ENCODE measurements around the gene DERL3. TPM values are rescaled to one million over a fixed set of nuclear protein-coding genes. Genes with fewer than 3 reads are reported as not detected.

DERL3 gene
- total and polyA plus RNA-seq, 2 experiments from 2014 or later = 13.6 to 19.5 TPM

- Histone ChIP-seq H3K9me2 (ENCODE audit: insufficient read depth) (no peaks in the 10 kb centered on the region), H3K79me2 (replicated peaks; ENCODE audit: insufficient read depth) (no peaks in the 10 kb centered on the region), H3K36me3 (ENCODE audit: insufficient read depth) (no peaks in the 10 kb centered on the region), H3K4me1 (ENCODE audit: insufficient read depth) (no peaks in the 10 kb centered on the region), H3K27me3 (ENCODE audit: insufficient read depth) (no peaks in the 10 kb centered on the region), H3K4me3 (no peak overlapping the region), H3K4me2 (no peak overlapping the region), H3K27ac (ENCODE audit: low read depth) (no peak overlapping the region), H3F3A (replicated peaks; ENCODE audit: low read depth) (no peaks in the 10 kb centered on the region), H4K20me1 (replicated peaks; ENCODE audit: insufficient read depth) (peaks cover 4% of the 10 kb centered on the region; the same call in 1 of the 2 replicates), H2AFZ (no peak overlapping the region)
- TF ChIP-seq REST (IDR thresholded peaks at IDR 0.05; ENCODE audit: unreplicated experiment) = no peak
- no peak for TF ChIP-seq ETS1 (IDR thresholded peaks at IDR 0.05)
- TF ChIP-seq NANOG (IDR thresholded peaks at IDR 0.05; ENCODE audit: borderline replicate concordance) = no peak
- TF ChIP-seq STAT1 (IDR thresholded peaks at IDR 0.05; ENCODE audit: unreplicated experiment) = no peak
- no peak for TF ChIP-seq CTCF (conservative IDR thresholded peaks at IDR 0.05; ENCODE audit: low read depth in 2 of 2)
- H3K27ac Mint-ChIP-seq = peak overlapping the region; percentile 80; the same call in 1 of the 2 replicates
- H3K27me3 Mint-ChIP-seq (ENCODE audit: insufficient read depth, low read depth, poor library complexity) = peaks cover 14% of the 10 kb centered on the region
- DNase-seq (ENCODE audit: low spot score) (no peak), ATAC-seq (no peak)
- H3K36me3 Mint-ChIP-seq (ENCODE audit: low read depth) = peaks cover 37% of the 10 kb centered on the region
- H3K9me3 Mint-ChIP-seq = no peaks in the 10 kb centered on the region; the same call in 2 of the 3 replicates
- H3K4me3 Mint-ChIP-seq = no peak overlapping the region
- H3K4me1 Mint-ChIP-seq = peaks cover 3% of the 10 kb centered on the region; the same call in 2 of the 3 replicates
Measured at GRCh38 chr22:23832226-23833016, 6.4 kb downstream of the DERL3 start.

- H3K4me2 ChIP-seq = no peak overlapping the region
- no peak overlapping the region for H3K4me3 ChIP-seq
- no peak for DNase-seq (ENCODE audit: low spot score)
- H3K4me1 ChIP-seq (ENCODE audit: insufficient read depth) = no peaks in the 10 kb centered on the region
- no peak overlapping the region for H2AFZ ChIP-seq
- peaks cover 4% of the 10 kb centered on the region; the same call in 1 of the 2 replicates for H4K20me1 ChIP-seq (replicated peaks; ENCODE audit: insufficient read depth)
- no peak overlapping the region for H3K27ac ChIP-seq (ENCODE audit: low read depth)
- Mint-ChIP-seq H3K27me3 (ENCODE audit: insufficient read depth, low read depth, poor library complexity) (peaks cover 14% of the 10 kb centered on the region), H3K4me1 (no peaks in the 10 kb centered on the region), H3K27ac (no peak overlapping the region), H3K9me3 (no peaks in the 10 kb centered on the region; the same call in 2 of the 3 replicates), H3K4me3 (no peak overlapping the region), H3K36me3 (ENCODE audit: low read depth) (peaks cover 43% of the 10 kb centered on the region)
- no peak for ATAC-seq
- no peaks in the 10 kb centered on the region for H3K9me2 ChIP-seq (ENCODE audit: insufficient read depth)
- H3K79me2 ChIP-seq (replicated peaks; ENCODE audit: insufficient read depth) = no peaks in the 10 kb centered on the region
- no peaks in the 10 kb centered on the region for H3K36me3 ChIP-seq (ENCODE audit: insufficient read depth)
- H3K27me3 ChIP-seq (ENCODE audit: insufficient read depth) = no peaks in the 10 kb centered on the region
- H3F3A ChIP-seq (replicated peaks; ENCODE audit: low read depth) = no peaks in the 10 kb centered on the region
- TF ChIP-seq EZH2phosphoT487 (IDR thresholded peaks at IDR 0.05; ENCODE audit: unreplicated experiment) (no peak), REST (IDR thresholded peaks at IDR 0.05; ENCODE audit: unreplicated experiment) (no peak)
Measured at GRCh38 chr22:23831781-23832180, 7.0 kb downstream of the DERL3 start.

All from GM23338 (cell line).